Parathyroid adenoma (tissue), 2 donors: ENCODE measurements around the gene RSBN1L.

Experiments
- H2AFZ ChIP-seq: fragments of 300-600 bp; sonication (generic); one replicate; pipeline ENCODE4 v1.7.0; 2017; ENCODE audit warnings: antibody characterized with exemption, mild to moderate bottlenecking
- H3K27ac ChIP-seq: fragments of 300-600 bp; sonication (generic); one replicate; pipeline ENCODE4 v1.7.0; 2017
- H3K27me3 ChIP-seq: fragments of 300-600 bp; sonication (generic); one replicate; pipeline ENCODE4 v1.7.0; 2017; ENCODE audit warnings: low read length; ENCODE audit not compliant: control insufficient read depth, insufficient read depth
- H3K36me3 ChIP-seq: fragments of 300-600 bp; sonication (generic); one replicate; pipeline ENCODE4 v1.7.0; 2017; ENCODE audit warnings: low read length; ENCODE audit not compliant: control insufficient read depth, insufficient read depth
- H3K4me1 ChIP-seq: fragments of 300-600 bp; sonication (generic); one replicate; pipeline ENCODE4 v1.7.0; 2017; ENCODE audit warnings: control low read depth
- H3K4me2 ChIP-seq: fragments of 300-600 bp; sonication (generic); one replicate; pipeline ENCODE4 v1.7.0; 2017; ENCODE audit warnings: low read length
- H3K4me3 ChIP-seq: fragments of 300-600 bp; sonication (generic); one replicate; pipeline ENCODE4 v1.7.0; 2017; ENCODE audit warnings: low read depth, low read length
- H3K79me2 ChIP-seq: fragments of 300-600 bp; sonication (generic); one replicate; pipeline ENCODE4 v1.7.0; 2017; ENCODE audit warnings: control low read depth
- H3K9ac ChIP-seq: fragments of 300-600 bp; sonication (generic); one replicate; pipeline ENCODE4 v1.7.0; 2017; ENCODE audit warnings: mild to moderate bottlenecking
- H3K9me3 ChIP-seq: fragments of 300-600 bp; sonication (generic); one replicate; pipeline ENCODE4 v1.7.0; 2017; ENCODE audit warnings: low read length; ENCODE audit not compliant: control insufficient read depth
- CTCF ChIP-seq: fragments of 300-600 bp; sonication (generic); IDR thresholded peaks from one replicate; pipeline ENCODE4 v1.7.0; 2017; ENCODE audit warnings: antibody characterized with exemption, mild to moderate bottlenecking
- donor health status: primary hyperparathyroidism.

Gene RSBN1L

GRCh38 chr7:77693830-77694583 lies 2.3 kb upstream of the RSBN1L start:
- H3K36me3 ChIP-seq, result no peaks in the 10 kb centered on the region
- H3K4me2 ChIP-seq, result no peak overlapping the region
- H3K9ac ChIP-seq, result no peak overlapping the region
- no peak for TF ChIP-seq CTCF
- H3K4me1 ChIP-seq, result peaks cover 5% of the 10 kb centered on the region
- H2AFZ ChIP-seq, result no peak overlapping the region
- H3K4me3 ChIP-seq, result no peak overlapping the region
- H3K79me2 ChIP-seq, result peaks cover 10% of the 10 kb centered on the region
- no peaks in the 10 kb centered on the region for H3K9me3 ChIP-seq
- H3K27ac ChIP-seq, result no peak overlapping the region
- no peaks in the 10 kb centered on the region for H3K27me3 ChIP-seq

GRCh38 chr7:77696643-77697534 lies 630 bp downstream of the RSBN1L start:
- TF ChIP-seq CTCF, result no peak
- peak overlapping the region; percentile 88 for H3K4me3 ChIP-seq
- peaks cover 8% of the 10 kb centered on the region for H3K4me1 ChIP-seq
- peak overlapping the region; percentile 90 for H3K27ac ChIP-seq
- H3K79me2 ChIP-seq, result peaks cover 33% of the 10 kb centered on the region
- H3K27me3 ChIP-seq, result no peaks in the 10 kb centered on the region
- peak overlapping the region; percentile 85 for H3K4me2 ChIP-seq
- H2AFZ ChIP-seq, result peak overlapping the region; percentile 85
- H3K9me3 ChIP-seq, result no peaks in the 10 kb centered on the region
- no peaks in the 10 kb centered on the region for H3K36me3 ChIP-seq
- H3K9ac ChIP-seq, result peak overlapping the region; percentile 56

- peak overlapping the region; percentile 85 for H2AFZ ChIP-seq
- H3K9ac ChIP-seq, result no peak overlapping the region
- no peaks in the 10 kb centered on the region for H3K27me3 ChIP-seq
- H3K27ac ChIP-seq, result peak overlapping the region; percentile 90
- H3K36me3 ChIP-seq, result no peaks in the 10 kb centered on the region
- H3K9me3 ChIP-seq, result no peaks in the 10 kb centered on the region
- no peak for TF ChIP-seq CTCF
- peak overlapping the region; percentile 85 for H3K4me2 ChIP-seq
- H3K79me2 ChIP-seq, result peaks cover 38% of the 10 kb centered on the region
- peak overlapping the region; percentile 88 for H3K4me3 ChIP-seq
- H3K4me1 ChIP-seq, result peaks cover 8% of the 10 kb centered on the region
Observed at GRCh38 chr7:77697535-77697831, 1.2 kb downstream of the RSBN1L start.

- no peaks in the 10 kb centered on the region for H3K36me3 ChIP-seq
- no peak for TF ChIP-seq CTCF
- H3K4me2 ChIP-seq, result peak overlapping the region; percentile 85
- H3K9me3 ChIP-seq, result no peaks in the 10 kb centered on the region
- peaks cover 8% of the 10 kb centered on the region for H3K4me1 ChIP-seq
- H3K9ac ChIP-seq, result no peak overlapping the region
- peaks cover 45% of the 10 kb centered on the region for H3K79me2 ChIP-seq
- H3K27ac ChIP-seq, result peak overlapping the region; percentile 90
- H3K4me3 ChIP-seq, result peak overlapping the region; percentile 88
- no peaks in the 10 kb centered on the region for H3K27me3 ChIP-seq
- no peak overlapping the region for H2AFZ ChIP-seq
Observed at GRCh38 chr7:77698042-77698625, 1.9 kb downstream of the RSBN1L start.
